Measurements from ENCODE around the gene THEM5.

The THEM5 gene

GRCh38 chr1:151847867-151848596 is 5.5 kb downstream of the THEM5 start:
- no peak for FAIRE-seq

GRCh38 chr1:151846686-151847237 is 6.8 kb downstream of the THEM5 start:
- no peak for TF ChIP-seq CTCF (IDR thresholded peaks at IDR 0.05; ENCODE audit: insufficient read depth, missing control alignments)

More at GRCh38 chr1:151847867-151848596, 5.5 kb downstream of the THEM5 start:
- TF ChIP-seq CTCF (IDR thresholded peaks at IDR 0.05; ENCODE audit: insufficient read depth, missing control alignments): no peak
- DNase-seq (ENCODE audit: insufficient read length, low spot score): no peak

GRCh38 chr1:151846062-151846568 is 7.4 kb downstream of the THEM5 start:
- DNase-seq (ENCODE audit: insufficient read length, low spot score): no peak
- FAIRE-seq: no peak
- TF ChIP-seq CTCF (IDR thresholded peaks at IDR 0.05; ENCODE audit: insufficient read depth, missing control alignments): no peak

More at GRCh38 chr1:151846686-151847237, 6.8 kb downstream of the THEM5 start:
- FAIRE-seq (no peak), DNase-seq (ENCODE audit: insufficient read length, low spot score) (no peak)

- no peak for FAIRE-seq
- TF ChIP-seq CTCF (IDR thresholded peaks at IDR 0.05; ENCODE audit: insufficient read depth, missing control alignments): no peak
- no peak for DNase-seq (ENCODE audit: insufficient read length, low spot score)
These were observed 10.1 kb downstream of the THEM5 start for GRCh38 chr1:151843398-151843797.

GRCh38 chr1:151841141-151841540 is 12.4 kb downstream of the THEM5 start:
- FAIRE-seq (no peak), DNase-seq (ENCODE audit: insufficient read length, low spot score) (no peak)
- TF ChIP-seq CTCF (IDR thresholded peaks at IDR 0.05; ENCODE audit: insufficient read depth, missing control alignments): no peak

- DNase-seq (ENCODE audit: insufficient read length, low spot score) (no peak), FAIRE-seq (no peak)
- no peak for TF ChIP-seq CTCF (IDR thresholded peaks at IDR 0.05; ENCODE audit: insufficient read depth, missing control alignments)
These were observed 13.1 kb downstream of the THEM5 start for GRCh38 chr1:151840421-151840820.
